Prostate gland (tissue), 2 donors: Measurements from ENCODE around the gene COL13A1. TPM values are rescaled to one million over a fixed set of nuclear protein-coding genes. Genes with fewer than 3 reads are reported as not detected.

Experiments used
- DNase-seq: peaks from one replicate; pipeline ENCODE4 v3.0.0-alpha.2; 2019; ENCODE audit warnings: low spot score
- H3K27ac ChIP-seq, 2 donors: fragments of 200-600 bp; sonication (generic); 2 replicates each; pipeline ENCODE4 v1.5.1; 2017 to 2019
- H3K27me3 ChIP-seq: fragments of 200-600 bp; sonication (generic); replicated peaks from 2 replicates; pipeline ENCODE4 v1.5.1; 2019; ENCODE audit not compliant: insufficient read depth
- H3K36me3 ChIP-seq, 2 donors: fragments of 200-600 bp; sonication (generic); 1 replicate in 1 of 2; 2 replicates in 1 of 2; pipeline versions ENCODE4 v1.5.1 to v1.8.1; 2017 to 2019
- H3K4me1 ChIP-seq: fragments of 200-600 bp; sonication (generic); replicated peaks from 2 replicates; pipeline ENCODE4 v1.5.1; 2019
- H3K4me3 ChIP-seq, 2 donors: fragments of 200-600 bp; sonication (generic); 2 replicates each; pipeline ENCODE4 v1.5.1; 2017 to 2019
- H3K9me3 ChIP-seq: fragments of 200-600 bp; sonication (generic); 2 replicates; pipeline ENCODE4 v1.5.1; 2017
- CTCF ChIP-seq, 4 experiments: fragments of 200-600 bp in 2 of 4; fragments of 450-650 bp in 2 of 4; sonication (generic) in 2 of 4; IDR thresholded peaks; 1 replicate in 3 of 4; 2 replicates in 1 of 4; pipeline ENCODE4 v1.5.1; 2016 to 2019; ENCODE audit warnings: antibody characterized with exemption in 4 of 4, mild to moderate bottlenecking in 2 of 4, moderate library complexity in 2 of 4
- POLR2A ChIP-seq: fragments of 450-650 bp; IDR thresholded peaks from one replicate; pipeline ENCODE4 v1.6.1; 2016; ENCODE audit warnings: antibody characterized with exemption, mild to moderate bottlenecking
- POLR2AphosphoS5 ChIP-seq: sonication (generic); formaldehyde crosslinking; IDR thresholded peaks from one replicate; pipeline ENCODE4 v1.6.1; 2017; ENCODE audit warnings: antibody characterized with exemption
- whole genome bisulfite sequencing: methylation state at CpG from one replicate; pipeline ENCODE4 v1.1.5; 2018; 5-methylcytosine and 5-hydroxymethylcytosine counted together
- intact Hi-C: fragments of 100-400 bp; cut with DNase I; formaldehyde crosslinking; loops from one replicate; pipeline ENCODE4 v1.14.2; 2022
- total RNA-seq, 2 donors: library from RNA; depleted of rRNA; stranded (reverse); fragments of >200 nt; gene quantifications; one replicate each; pipeline ENCODE4 v1.1.0, GENCODE V29; 2016

The COL13A1 gene
- total RNA-seq, 2 donors from 2014 or later, result 2.1 to 3.0 TPM

GRCh38 chr10:69963178-69963834 is 161.6 kb downstream of the COL13A1 start:
- no peaks in the 10 kb centered on the region for H3K4me1 ChIP-seq
- WGBS, result 87% methylated on average over 7 of the region's 7 CpGs
- intact Hi-C loops, result no loop called here
- DNase-seq, result no peak
- H3K27ac ChIP-seq, result no peak overlapping the region
- no peaks in the 10 kb centered on the region for H3K9me3 ChIP-seq
- H3K36me3 ChIP-seq, result no peaks in the 10 kb centered on the region
- H3K27me3 ChIP-seq, result no peaks in the 10 kb centered on the region
- no peak for TF ChIP-seq POLR2A
- no peak for TF ChIP-seq CTCF (IDR thresholded peaks at IDR 0.05)
- TF ChIP-seq POLR2AphosphoS5, result no peak
- no peak overlapping the region for H3K4me3 ChIP-seq

- Histone ChIP-seq H3K27ac (no peak overlapping the region), H3K36me3 (no peaks in the 10 kb centered on the region), H3K4me3 (no peak overlapping the region), H3K9me3 (no peaks in the 10 kb centered on the region), H3K4me1 (no peaks in the 10 kb centered on the region), H3K27me3 (no peaks in the 10 kb centered on the region)
- no peak for TF ChIP-seq CTCF (IDR thresholded peaks at IDR 0.05)
- TF ChIP-seq POLR2A, result no peak
- TF ChIP-seq POLR2AphosphoS5, result no peak
- WGBS, result 85% methylated on average over 13 of the region's 13 CpGs
- DNase-seq, result no peak
- intact Hi-C loops, result no loop called here
Measured at GRCh38 chr10:69963835-69964710, 162.4 kb downstream of the COL13A1 start.

- H3K4me1 ChIP-seq, result no peaks in the 10 kb centered on the region
- H3K4me3 ChIP-seq, result no peak overlapping the region
- H3K9me3 ChIP-seq, result no peaks in the 10 kb centered on the region
- intact Hi-C loops, result no loop called here
- 73% methylated on average over 3 of the region's 3 CpGs for whole genome bisulfite sequencing
- TF ChIP-seq POLR2AphosphoS5 (no peak), POLR2A (no peak), CTCF (IDR thresholded peaks at IDR 0.05) (no peak)
- H3K27ac ChIP-seq, result no peak overlapping the region
- no peak for DNase-seq
- H3K36me3 ChIP-seq, result no peaks in the 10 kb centered on the region
- no peaks in the 10 kb centered on the region for H3K27me3 ChIP-seq
Measured at GRCh38 chr10:69965086-69965485, 163.4 kb downstream of the COL13A1 start.

GRCh38 chr10:69965919-69966662 is 164.4 kb downstream of the COL13A1 start:
- Histone ChIP-seq H3K4me1 (no peaks in the 10 kb centered on the region), H3K9me3 (no peaks in the 10 kb centered on the region), H3K27me3 (no peaks in the 10 kb centered on the region), H3K36me3 (no peaks in the 10 kb centered on the region), H3K27ac (no peak overlapping the region), H3K4me3 (no peak overlapping the region)
- intact Hi-C loops, result no loop called here
- 41% methylated on average over 14 of the region's 14 CpGs for WGBS
- no peak for TF ChIP-seq POLR2A
- TF ChIP-seq CTCF (IDR thresholded peaks at IDR 0.05), result no peak
- TF ChIP-seq POLR2AphosphoS5, result no peak
- DNase-seq, result no peak
